ENCODE measurements around the gene OFD1. TPM values are rescaled to one million over a fixed set of nuclear protein-coding genes. Genes with fewer than 3 reads are reported as not detected.

Gene OFD1
- polyA plus RNA-seq, 4 donors = 26.1 to 51.4 (median 38.7) TPM

DNA sequence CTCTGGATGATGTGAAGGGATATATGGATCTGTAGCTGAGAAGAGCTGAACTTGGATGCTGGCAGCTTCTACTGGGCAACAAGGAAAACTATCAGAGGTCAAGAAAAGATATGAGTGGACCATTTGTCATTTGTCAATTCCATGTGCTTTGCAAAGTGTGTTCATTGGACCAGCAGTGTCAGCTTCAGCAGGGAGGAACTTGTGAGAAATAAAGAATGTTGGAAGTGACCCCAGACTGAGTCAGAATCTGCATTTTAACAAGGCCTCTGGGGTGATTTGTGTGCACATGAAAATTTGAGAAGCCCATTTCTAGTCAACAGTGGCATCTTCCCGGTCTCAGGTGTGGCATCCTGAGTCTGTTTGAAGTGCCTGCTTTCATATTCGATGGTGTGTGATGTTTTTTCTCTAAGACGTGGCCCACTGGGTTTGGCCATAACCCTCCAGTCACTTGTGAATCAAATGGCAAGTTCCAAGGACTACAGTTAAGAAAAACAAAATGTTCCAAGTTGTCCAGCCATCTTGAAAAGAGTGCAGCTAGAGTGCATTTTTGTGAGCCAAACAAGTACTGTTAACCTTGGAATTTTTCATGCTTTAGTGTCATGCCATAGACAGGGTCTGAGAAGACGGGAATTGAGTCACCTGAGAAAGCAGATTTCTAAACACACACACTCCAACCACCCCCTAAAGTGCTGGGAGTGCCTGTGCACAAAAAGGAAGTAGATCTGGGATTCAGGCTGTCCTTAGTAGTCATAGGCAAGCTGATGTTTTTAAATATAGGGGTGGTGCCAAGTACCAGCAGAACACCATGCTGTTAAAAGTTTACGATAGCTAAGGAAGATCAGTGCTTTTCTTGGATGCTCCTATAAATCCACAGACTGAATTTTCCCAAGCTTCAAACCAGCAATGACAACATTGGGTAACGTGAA, 55.9 kb downstream of the OFD1 start:
- DNase-seq (ENCODE audit: low read depth in 4 of 4, low spot score in 3 of 4) = no peak

DNA sequence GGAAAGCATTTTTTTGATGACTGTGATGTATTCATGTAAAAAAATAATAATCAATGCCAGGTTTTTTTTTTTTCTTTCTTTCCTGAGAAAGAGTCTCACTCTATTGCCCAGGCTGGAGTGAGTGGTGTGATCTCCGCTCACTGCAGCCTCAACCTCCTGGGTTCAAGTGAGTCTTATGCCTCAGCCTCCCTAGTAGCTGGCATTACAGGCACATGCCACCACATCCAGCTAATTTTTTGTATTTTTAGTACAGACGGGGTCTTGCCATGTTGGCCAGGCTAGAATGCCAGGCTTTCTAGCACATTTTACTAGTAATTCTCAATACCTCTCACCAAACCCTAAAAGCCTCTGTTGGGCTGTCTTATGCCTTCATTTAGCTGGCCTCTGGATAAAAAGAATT, 56.6 kb downstream of the OFD1 start:
- DNase-seq (ENCODE audit: low read depth in 4 of 4, low spot score in 3 of 4) = no peak

DNA sequence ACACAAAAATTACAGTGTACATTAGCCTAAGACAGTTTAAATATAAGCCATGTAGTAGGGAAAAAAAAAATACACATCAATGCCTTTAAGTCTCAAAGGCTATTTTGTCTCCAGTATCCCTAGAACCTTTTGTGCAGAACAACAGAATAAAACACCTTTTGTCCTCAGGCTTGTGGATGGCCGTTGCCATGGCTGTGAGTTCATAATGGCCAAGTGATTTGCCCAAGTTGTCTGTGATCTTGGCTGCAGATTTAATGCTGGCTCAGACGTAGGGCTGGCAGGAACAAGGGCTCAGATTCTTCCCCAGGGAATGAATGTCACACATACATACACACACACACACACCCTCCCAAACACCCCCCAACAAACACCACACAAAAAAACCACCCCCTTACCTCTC, 57.0 kb downstream of the OFD1 start:
- DNase-seq (ENCODE audit: low read depth in 4 of 4, low spot score in 3 of 4) = no peak

DNA sequence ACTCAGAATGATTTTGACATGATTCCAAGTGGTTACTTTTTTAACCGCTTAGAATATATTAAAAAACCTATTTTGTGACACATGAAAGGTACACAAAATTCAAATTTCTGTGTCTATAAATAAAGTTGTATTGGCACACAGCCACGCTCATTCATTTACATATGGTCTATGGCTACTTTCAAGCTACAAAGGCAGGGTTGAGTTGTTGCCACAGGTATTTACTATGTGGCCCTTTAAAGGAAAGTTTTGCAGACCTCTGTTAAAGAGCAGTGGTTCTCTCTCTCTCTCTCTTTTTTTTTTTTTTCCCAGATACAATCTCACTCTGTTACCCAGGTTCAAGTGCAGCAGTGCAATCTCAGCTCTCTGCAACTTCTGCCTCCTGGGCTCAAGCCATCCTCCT, 59.3 kb downstream of the OFD1 start:
- DNase-seq (ENCODE audit: low read depth in 4 of 4, low spot score in 3 of 4) = no peak

DNA sequence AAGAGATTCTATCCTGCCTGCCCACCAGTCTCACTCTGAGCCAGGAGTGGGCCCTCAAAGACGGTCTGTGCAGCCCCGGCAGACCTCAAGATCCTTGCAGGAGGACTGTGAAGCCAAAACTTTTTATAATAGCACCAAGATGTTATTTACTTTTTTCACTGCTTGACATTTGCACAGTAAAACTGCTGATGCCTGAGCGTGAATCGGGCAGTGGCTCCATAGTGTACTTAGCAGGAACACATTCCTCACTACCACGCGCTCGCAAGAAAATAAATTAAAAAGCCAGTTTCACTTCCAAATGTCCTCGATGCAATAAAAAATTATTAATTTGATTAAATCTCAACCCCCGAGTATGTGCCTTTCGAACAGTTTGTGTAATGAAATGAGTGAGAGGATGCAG, 59.9 kb downstream of the OFD1 start:
- DNase-seq (ENCODE audit: low read depth in 4 of 4, low spot score in 3 of 4) = no peak

DNA sequence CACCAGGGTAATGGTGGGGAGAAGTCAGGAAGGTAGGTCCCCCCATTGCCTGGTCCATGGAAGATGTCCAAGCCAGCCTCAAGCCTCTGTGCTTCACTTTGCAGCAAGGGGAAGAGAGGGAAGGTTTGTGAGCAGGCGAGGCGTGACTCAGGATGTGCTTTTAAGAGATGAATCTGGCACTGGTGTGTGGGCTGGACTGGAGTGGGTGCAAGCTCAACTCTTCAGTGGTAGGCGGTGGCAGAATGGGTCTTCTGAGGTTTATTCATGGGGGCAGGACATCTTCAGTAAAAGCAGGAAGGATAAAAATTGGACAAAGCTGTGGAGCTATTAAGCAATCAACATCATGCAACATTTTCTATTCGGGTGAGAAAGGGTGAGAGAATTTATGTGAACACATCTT, 63.0 kb downstream of the OFD1 start:
- no peak for DNase-seq (ENCODE audit: low read depth in 4 of 4, low spot score in 3 of 4)

DNA sequence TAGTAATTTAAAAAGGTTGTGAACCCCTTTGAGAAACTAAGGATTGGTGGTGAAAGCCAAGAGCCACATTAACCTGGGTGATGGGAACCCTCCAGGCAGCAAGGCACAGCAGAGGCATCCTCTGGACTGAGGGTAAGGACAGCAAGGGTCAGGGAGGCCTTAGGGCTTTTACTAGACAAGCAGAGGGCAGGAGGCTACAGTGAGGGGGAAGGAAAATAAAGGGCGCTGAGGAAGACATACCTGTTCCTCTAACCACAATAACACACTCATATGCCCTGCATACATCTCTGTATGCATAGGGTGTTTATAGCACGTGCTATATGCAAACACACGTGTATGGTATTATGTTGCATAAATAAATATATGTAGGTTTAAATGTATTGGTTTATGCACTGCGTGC, 63.6 kb downstream of the OFD1 start:
- DNase-seq (ENCODE audit: low read depth in 4 of 4, low spot score in 3 of 4) = no peak

DNA sequence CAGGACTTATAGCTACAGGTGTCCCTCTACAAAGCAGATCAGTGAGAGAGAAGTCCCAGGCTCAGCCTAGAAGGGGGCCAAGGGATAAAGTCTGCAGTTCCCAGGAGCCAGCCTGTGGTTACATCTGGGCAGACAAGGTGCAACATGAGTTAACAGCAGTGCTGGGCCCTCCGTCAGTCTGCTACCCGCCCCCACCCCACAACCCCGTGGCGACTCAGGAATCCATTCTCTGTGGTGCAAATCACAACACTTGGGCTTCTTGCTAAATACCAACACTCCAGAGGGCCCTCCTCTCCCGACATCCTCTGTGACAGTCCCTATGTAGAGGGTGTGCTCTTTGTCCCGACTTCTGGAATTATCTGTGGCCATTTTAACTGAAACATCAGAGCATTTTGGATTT, 68.6 kb downstream of the OFD1 start:
- DNase-seq (ENCODE audit: low read depth in 4 of 4, low spot score in 3 of 4) = no peak

DNA sequence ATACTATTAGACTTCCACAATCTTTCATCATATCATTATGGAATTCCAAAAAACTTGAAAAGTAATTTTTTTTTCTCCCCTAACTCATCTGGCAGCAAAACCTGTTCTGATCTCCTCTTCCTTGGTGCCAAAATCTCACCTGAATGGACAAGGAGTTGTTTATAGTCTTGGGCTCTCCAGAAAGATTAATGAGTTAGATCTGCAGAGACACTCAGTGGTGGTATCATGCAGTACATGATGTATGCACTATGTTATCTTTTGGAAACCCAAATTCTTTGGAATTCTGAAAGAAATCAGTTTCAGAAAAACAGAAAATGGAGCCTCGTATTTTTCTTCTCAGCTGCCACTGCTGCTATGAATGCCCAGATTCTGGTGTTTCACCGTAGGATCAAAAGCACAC, 70.7 kb downstream of the OFD1 start:
- DNase-seq (ENCODE audit: low read depth in 4 of 4, low spot score in 3 of 4) = no peak

DNA sequence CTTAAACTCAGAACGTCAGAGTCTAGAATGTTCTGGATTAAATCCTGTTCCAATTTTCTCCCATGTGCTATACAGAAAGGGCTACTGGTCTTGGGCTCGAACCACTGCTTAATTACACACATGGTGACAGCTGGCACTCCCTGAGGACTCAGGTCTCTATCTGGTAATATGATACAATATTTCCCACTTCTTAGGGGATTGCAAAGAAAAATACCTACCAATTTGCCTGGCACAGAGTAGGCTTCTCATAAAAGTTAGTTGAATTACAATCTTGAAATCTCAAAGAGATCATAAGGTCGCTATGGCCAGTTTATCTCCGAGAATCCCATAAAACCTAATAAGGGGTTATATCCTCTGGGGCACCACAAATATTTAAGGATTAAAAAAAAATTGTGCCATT, 73.7 kb downstream of the OFD1 start:
- no peak for DNase-seq (ENCODE audit: low read depth in 4 of 4, low spot score in 3 of 4)

DNA sequence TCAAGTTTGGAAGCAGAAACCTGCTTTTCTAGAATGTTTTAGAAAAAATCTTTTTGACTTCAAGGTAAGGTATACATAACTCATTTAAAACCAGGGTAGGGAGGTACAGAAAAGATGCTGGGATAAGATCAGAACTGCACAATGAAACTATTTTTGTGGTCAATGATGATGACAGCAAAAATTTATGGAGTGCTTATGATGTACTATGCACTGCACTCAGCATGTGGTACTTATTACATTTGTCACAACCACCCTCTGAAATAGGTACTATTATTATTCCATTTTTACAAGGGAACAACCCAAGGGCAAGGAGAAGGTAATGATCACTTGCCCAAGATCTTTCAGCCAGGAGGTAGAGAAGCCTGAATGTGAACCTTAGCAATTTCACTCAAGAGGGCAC, 74.3 kb downstream of the OFD1 start:
- DNase-seq (ENCODE audit: low read depth in 4 of 4, low spot score in 3 of 4) = no peak

DNA sequence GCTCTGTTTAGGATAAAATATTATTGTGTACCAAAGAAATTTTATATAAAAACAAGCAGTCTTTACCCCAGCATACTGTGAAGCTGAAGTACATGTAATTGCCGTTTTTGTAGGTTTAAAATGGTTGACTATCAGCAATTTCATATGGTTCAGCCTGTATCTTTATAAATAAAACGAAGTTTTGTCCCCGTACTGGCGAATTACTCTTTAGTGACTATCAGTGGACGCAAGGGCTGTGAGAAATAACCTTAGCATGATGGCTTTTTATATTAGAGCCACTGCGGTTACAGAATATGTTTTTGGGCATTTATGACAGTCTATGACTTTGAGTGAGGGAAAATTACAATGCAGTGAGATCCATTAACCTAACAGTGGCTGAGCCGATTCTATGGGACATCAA, 81.1 kb downstream of the OFD1 start:
- DNase-seq (ENCODE audit: low read depth in 4 of 4, low spot score in 3 of 4) = no peak

DNA sequence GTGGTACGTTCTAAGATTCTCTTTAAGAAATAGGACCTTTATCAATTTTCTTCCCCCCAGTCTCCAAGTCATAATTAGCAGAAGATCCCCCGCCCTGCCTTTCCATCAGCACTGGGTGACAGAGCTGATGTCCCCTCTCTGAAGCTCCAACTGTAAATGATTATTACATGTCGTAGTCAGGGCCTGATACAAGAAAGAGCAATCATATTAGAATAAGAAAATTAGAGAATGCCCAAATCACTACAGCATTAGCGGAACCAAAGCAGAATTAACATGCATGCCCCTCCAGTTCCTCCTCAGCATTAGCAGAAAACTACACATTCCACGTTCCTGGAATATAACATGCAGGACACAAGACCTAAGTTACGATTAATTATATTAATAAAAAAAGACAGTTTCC, 81.6 kb downstream of the OFD1 start:
- no peak for DNase-seq (ENCODE audit: low read depth in 4 of 4, low spot score in 3 of 4)

DNA sequence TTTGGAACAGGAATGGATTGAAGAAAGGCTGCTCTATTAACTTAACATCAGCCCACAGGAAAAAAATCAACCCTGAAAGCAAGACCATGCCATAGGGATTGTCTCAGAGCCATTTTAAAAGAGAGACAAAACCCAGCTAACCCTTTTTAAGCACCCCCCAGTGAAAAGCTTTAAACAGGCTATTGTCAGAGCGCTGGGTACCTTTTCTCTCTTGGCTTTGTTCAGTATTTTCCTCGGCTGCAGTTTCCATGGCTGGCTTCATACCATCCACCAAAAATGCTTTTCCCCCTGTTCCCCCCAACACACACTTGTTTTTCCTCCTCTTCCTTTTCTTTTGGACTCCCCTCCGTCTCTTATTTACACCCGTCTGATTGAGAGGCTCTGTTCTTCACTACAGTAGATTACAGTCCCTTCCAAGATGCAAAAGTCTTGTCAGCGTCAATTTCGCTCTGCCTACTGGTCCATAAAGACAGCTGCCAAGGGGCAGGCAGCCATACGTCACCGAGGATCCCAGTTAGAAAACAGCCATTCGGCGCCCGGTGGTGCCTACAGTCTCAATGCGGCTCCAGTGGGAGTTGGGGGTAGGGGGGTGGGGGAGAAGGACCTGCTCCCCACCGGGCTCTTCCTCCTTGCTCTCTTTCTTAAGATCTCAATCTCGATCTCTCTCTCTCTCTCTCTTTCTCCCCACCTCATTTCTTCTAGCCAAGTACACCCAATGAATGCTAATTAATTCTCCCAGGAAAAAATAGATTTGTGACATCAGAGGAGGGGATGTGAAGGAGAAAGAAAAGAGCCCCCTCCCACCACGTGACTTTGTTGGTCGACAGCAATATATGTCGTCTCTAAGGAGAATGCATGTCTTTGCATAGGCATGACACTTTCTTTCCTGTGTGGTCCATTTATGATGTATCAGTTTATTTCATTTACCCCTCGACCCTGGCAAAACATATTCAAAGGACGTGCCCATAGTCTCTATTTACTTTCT, 82.4 kb downstream of the OFD1 start, which contains the start of gene GPM6B:
TSS of gene GPM6B (minus strand) at position 451 of the 985 bp plus-strand sequence. CDS start at position 262, 189 bp downstream.
- no peak for DNase-seq (ENCODE audit: low read depth in 4 of 4, low spot score in 3 of 4)

Other genes with a start within 250 kb of the OFD1 start
- 10 to 100 TPM; 19.2 to 66.6 (median 27.6) TPM for gene EGFL6, start 165.1 kb upstream of the OFD1 start, polyA plus RNA-seq (ENCODE audit: insufficient read length in 4 of 4)
- 1 to 10 TPM; 5.9 to 6.8 (median 6.4) TPM for gene TCEANC, start 81.6 kb upstream of the OFD1 start, polyA plus RNA-seq (ENCODE audit: insufficient read length in 4 of 4)
- 10 to 100 TPM; 24.9 to 33.9 (median 25.6) TPM for gene RAB9A, start 45.6 kb upstream of the OFD1 start, polyA plus RNA-seq (ENCODE audit: insufficient read length in 4 of 4)
- gene TRAPPC2, start 128 bp upstream of the OFD1 start, polyA plus RNA-seq (ENCODE audit: insufficient read length in 4 of 4) = 10 to 100 TPM; 14.1 to 19.6 (median 16.6) TPM
- gene GPM6B, start 82.3 kb downstream of the OFD1 start, polyA plus RNA-seq (ENCODE audit: insufficient read length in 4 of 4) = 10 to 100 TPM; 10.7 to 31.1 (median 21.4) TPM